HG03066 (cell line): ENCODE measurements around the gene PRDM11.

Experiments
- ATAC-seq: cut with Tn5 transposase; IDR thresholded peaks from one replicate; pipeline ENCODE4 v1.9.1; 2021; ENCODE audit warnings: low read depth; ENCODE audit not compliant: unreplicated experiment

The PRDM11 gene

DNA sequence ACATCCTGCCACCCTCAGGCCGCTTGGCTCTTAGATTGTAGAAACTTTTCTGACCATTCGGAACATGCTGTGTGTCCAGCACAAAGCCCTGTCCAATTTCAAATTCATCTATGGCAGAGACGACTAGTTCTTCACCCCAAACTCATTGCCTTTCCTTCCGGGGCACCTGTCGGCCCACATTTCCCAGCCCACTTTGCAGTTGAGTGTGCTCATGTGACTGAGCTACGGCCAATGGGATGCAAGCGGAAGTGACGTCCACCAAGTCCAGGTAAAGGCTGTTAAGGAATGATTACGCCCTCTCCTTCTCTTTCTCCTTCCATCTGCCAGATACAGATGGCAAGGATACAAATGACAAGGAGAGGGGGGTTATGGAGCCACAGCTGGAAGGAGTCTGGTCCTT is 107.2 kb downstream of the PRDM11 start:
- no peak for ATAC-seq

DNA sequence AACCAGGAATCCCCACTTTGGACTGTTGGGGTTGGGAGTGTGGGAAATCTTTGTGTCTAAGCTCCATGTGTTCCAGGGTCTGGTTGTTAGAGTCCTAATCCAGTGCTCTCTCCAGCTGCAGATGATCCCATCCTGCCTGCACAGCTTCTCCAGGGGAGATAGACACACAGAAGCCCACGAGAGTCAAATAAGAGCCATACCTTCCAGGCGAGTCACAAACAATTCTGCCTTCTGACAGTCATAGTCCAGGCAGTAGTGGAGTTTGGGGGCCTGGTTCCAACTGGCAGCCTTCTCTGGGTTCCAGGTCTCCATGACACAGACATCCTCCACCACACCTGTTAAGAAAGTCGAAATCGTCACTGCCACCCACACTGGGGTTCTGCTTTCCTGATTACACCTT is 107.6 kb downstream of the PRDM11 start:
- no peak for ATAC-seq

DNA sequence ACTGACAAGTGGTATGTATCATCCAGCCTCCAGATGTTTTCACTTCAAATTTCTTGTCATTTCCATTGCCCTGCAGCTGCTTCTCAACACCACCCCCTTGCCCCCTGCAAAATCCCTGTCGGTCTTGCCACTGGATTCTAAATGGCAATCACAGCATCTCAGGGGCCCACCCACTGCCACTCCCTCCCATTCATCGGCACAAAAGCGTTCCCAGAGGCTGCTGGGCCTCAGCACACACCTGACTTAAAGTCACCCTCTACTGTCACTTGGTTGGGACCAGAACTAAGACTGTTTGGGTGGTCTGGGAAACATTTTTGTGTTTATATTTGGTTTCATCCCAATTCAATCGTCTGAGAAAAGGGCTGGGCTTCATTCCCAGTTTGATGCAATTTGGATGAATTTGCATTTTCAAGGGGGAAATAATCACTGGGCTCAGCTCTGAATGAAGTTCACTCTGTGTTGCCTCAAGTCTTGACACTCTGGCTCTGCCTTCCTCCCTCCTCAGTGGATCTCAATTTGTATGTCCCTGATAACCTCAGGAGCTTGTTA is 112.6 kb downstream of the PRDM11 start:
- ATAC-seq, result no peak

DNA sequence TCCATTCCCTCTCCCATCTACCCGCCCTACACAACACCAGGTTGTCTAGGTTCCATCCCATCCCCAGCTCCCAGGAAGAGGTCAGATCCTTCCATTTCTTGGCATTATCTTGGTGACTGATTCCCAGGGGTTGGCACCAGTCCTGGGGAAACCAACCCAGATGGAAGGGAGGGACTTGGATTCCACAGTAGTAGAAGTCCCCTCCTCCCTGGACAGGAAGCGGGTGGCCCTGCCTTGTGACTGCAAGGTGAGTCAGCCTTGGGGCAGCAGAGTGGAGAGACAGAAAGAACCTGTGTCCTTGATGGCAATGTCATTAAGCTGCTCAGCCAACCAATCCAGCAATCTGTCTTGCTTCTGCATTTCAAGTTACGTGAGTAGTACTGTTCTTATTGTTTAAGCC is 113.2 kb downstream of the PRDM11 start:
- no peak for ATAC-seq

DNA sequence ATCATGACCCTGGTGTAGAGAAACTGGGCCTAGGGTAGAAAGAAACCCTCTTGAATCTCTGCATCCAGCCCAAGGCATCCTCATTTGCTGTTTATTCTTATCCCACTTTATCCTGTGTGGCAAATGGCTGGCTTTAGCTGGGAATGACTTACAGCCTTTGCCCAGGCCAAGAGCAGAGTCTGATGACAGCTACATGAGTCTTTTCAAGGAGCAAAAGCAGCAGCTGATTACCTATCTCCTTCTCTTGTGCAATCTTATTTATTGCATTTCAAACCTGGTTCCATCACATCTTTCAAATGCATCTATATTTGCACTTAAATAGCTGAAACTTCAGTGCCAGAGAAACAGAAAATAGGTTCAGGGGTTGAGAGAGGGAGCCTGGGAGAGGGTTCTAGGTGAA is 113.6 kb downstream of the PRDM11 start:
- ATAC-seq, result no peak

DNA sequence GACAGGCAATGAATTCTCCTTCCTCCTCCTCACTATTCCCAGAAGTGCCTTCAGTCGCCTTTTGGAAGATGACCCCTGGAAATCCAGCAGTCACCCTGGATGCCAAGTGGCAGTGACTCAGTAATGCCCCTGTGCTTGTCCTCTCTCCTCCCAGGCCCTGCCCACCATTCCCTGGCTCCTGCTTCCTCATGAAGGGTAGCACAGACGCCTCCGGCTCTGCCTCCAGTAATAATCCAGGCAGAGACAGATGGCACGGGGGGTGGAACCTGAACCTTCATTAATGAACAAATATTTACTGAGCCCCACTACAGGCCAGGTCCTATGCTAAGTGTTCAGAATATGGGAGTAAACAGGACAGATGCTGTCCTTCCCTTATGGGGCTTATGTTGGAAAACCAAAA is 116.5 kb downstream of the PRDM11 start:
- ATAC-seq, result no peak

DNA sequence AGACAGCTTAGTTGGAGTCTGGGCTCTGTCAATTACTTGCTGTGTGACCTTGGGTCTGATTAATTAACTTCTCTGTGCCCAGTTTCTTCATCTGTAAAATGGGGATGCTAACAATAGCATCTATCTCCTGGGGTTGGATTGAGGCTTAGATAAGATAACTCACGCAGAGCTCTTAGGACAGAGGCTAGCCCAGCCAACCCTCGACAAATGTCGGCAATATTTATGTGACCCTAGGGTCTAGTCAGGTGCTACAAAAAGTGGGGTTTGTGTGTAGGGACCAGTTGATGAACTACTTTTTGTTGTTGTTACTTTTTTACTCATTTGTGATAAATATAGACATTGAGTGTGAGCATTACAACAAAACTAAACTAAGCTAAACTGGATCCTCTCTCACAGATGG is 117.3 kb downstream of the PRDM11 start:
- ATAC-seq, result no peak

DNA sequence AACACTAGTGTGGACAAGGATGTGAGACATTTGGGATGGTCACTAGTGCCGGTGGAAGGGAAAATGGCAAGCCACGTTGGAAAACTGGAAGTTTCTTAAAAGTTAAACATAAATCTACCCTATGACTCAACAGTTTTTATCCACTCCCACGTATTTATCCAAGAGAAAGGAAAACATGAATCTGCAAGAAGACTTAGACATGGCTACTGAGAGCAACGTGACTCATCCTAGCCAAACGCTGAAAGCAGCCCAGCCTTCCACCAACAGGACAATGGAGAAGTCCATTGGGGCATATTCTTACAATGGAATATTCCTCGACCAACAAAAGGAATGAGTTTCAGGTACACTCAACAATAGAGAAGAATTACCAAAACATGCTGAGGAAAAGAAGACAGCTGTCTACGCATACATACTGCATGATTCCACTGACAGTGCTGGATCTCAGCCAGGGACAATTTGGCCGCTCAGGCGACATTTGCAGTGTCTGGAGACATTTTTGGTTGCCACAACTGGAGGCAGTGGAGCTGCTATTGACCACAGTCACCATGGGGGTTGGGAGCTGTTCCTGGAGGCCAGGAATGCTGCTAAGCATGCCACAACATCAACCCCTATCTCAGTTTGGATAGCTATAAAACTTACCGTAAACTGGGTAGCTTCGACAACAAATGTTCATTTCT is 118.5 kb downstream of the PRDM11 start:
- no peak for ATAC-seq

DNA sequence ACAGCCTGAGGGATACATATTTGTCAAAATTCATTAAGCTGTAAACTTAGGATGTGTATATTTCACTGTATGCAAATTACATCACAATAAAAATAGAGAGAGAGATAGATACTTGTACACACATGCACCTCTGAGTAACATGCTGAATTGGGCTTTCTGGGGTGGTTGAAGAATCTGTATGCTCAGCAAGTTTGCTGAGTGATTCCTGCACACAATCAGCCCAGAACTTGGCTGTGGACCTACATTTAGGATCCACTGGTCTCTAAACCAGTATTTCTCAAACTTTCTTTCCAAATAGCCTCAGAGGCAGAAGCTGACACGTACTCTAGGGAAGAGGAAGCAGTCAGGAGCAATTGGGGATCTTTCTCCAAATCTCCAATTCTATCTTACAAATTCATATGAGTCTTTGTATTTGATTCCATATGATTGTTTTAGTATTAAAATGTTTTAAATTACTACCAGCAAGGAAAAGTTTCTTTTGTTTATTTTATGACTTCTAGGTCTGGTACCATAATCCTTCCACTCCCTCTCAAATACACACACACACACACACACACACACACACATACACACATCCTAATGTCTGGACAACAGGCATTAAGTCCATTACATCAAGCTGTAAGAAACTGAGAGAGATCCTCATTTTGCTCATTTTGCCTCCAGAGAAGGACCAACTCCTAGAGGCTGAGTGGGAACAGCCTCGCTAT is 119.7 kb downstream of the PRDM11 start:
- ATAC-seq, result no peak

DNA sequence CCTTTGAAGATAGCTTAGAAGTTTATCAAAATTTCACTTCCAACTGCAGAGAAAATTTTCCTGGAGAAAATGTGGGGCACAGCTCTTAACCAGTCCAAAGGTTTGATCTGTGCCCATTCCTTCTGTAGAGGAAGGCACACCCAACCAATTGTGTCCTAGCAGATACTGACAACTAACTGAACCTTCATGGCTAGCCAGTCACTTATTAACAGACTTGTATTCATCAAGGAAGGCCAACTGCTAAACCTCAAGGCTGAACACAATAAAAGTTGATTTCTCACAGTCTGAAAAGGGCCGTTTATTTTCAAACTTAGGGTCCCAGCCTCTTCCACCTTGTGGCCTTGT is 120.2 kb downstream of the PRDM11 start:
- no peak for ATAC-seq

DNA sequence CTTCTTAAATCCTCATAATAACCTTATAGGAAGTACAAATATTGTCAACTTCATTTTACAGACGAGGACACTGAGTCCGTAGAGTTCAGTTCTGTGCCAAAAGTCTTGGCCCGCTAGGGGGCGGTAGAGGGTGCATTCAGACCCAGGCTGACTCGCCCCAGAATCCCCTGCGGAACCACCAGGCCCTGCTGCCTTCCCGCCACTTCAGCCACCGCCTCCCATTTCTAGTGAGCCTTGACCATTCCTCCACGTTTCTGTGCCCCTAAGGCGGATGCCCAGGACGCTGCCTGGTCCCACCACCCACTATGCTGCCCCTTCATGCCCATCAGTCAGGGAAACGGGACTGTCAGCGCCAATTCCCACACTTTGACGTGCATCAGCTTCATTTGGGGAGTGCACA is 120.6 kb downstream of the PRDM11 start:
- no peak for ATAC-seq

DNA sequence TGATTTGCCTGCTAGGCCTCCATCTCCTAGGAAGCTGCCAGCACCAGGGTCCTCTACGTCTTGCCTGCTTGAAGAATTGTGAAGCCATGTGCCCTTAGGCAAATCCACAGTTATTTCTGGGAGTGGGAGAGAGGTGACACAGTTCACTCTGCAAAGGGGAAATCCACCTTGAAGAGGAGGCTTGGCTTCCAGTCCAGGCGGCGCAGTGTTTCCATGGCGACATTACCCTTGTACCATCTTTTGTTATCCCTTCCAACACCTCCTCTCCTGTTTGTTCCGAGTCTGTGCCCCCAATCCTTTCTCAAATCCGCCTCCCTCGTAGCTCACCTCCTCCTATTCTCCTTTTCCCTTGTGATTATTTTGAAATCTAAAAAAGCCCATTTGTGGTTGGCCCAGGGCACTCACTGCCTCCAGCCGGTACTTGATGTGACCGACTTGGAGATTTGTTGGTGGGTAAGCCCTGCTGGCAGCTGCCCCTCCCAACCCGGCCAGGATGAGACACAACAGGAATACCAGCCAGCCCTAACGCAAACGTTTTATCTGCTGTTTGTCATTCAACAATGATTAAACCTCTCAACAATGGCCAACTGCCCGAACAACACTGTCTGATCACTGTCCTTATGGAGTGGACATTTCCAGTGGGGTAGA is 121.3 kb downstream of the PRDM11 start:
- no peak for ATAC-seq

DNA sequence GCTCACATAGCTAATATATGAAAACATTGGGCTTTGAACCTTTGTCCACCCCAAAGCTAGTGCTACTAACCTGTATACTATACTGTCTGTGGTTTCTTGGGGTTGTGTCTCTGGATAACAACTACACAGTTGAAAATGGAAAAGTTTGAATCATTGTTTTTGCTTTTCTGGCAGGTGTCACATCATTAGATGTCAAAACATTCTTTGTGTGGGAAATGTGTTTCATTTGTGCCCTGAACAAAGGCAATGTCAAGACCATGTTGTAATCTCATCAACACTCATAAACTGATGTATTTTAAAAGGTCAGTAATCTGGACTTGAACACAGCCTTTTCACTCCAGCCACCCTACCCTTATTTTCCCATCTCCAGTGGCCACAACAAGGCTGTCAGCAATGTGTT is 123.2 kb downstream of the PRDM11 start:
- ATAC-seq, result no peak

DNA sequence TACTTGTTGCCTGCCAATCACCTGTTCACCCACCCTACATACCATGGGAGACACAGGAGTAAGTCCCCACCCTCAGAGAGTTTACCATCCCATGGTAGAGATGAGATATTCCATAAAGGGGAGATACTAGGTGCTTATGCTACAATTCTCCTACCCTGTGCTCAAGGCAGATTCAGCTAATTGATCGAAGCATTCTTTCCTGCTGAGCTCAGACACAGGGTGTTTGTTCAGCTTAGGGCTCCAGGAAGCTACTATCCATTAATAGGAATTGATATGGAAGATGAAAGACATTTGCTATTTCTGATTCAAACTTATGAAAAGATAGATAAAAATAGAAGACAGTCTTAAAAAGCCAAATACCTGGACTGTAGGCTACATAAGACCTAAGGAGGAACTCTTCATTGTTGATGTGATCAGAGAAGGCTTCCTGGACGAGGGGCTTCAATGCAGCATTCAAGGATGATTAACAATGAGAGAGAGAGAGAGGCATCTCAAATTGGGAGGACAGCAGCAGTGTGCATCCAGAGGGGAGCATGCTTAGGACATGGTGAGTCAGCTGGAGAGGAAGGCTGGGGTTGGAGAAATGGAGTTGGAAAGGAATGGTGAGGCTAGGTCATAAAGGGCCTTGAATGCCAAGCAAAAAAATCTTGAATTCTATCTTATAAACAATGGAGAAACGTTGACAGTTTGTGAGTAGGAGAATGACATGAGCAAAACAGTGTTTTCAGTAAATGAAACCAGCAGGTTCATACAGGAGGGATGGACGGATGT is 124.7 kb downstream of the PRDM11 start:
- ATAC-seq, result no peak

DNA sequence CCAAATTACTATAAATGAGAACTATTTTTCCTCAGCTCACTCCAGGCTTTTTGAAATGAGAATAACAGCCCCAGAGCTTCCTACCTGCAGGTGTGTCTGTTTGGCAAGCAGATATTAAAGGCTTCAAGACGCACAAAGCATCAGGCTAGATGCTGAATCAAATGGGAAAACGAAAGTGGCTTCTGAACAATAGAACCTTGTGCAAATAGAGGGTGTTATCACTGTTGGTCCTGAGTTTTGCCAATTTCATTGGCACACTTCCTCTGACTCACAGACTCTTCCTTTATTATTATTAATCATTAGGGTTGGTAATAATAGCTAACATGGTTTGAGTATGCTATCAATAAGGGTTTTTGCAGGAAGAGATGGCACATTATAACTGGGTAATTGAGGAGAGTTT is 126.3 kb downstream of the PRDM11 start:
- ATAC-seq, result no peak

DNA sequence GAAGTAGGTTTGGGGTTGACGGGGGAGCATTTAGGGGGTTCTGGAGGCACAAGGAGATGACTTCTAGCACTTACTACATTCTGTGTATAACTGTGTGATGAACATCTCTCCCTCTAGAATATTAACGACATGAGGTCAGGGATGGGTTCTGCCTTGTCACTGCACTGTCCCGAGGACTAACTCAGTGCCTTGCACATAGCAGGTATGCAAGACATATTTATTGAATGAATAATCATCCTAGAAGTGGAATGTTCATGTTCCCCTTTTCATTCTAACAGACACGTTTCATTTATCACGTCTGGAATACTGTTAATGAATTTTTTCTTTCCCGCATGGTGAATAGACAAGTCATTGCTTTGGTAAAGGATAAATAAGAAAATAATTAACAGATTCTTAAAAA is 127.1 kb downstream of the PRDM11 start:
- ATAC-seq, result no peak

DNA sequence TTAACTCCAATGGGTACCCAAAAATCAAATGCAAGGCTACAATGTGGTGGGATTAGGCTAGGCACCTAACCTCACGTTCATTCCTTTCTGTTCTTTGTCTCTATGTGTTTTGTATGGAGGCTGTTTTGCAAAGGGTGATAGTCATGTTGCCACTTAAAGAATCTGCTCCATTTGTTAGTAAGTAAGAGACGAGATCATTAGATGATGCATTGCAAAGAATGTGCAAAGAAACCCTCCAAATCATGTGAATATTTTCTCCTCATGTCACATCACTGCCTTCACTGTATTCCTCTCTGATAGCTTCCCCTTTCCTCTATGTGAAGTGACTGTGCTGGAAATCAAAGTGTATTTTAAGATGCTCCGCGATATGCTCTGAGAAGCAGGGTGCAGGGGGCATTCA is 127.8 kb downstream of the PRDM11 start:
- no peak for ATAC-seq

DNA sequence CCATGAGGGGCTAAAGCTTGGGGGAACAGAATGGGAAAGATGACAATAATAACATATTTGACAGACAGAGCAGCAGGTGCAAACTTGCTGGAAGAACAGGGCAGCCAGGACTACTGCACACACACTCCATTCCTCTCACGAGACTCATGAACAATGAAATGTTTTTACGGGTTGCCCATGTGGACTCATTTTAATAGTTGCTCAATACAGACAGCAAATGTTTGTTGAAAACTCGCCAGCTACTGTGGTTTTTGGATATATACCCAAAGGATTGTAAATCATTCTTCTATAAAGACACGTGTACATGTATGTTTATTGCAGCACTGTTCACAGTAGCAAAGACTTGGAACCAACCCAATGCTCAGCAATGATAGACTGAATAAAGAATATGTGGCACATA is 129.4 kb downstream of the PRDM11 start:
- no peak for ATAC-seq

DNA sequence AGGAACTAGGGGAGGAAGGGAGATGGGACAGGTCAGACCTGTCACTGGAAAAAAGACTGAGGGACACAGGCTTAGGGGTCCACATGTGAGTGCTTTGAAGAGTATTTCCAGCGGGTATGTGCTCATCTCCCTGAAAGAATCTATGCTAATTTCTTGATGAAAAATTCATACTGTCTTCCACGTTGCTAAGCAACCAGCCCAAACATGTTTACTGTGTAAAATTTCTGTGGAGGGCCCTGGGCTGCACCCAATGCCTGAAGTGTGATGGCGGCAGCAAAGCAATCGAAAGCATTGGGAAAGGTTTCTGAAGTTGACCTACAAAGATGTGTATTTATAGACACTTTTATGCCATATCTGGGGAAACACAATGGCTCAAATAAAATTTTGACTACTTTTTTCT is 132.3 kb downstream of the PRDM11 start:
- ATAC-seq, result no peak

DNA sequence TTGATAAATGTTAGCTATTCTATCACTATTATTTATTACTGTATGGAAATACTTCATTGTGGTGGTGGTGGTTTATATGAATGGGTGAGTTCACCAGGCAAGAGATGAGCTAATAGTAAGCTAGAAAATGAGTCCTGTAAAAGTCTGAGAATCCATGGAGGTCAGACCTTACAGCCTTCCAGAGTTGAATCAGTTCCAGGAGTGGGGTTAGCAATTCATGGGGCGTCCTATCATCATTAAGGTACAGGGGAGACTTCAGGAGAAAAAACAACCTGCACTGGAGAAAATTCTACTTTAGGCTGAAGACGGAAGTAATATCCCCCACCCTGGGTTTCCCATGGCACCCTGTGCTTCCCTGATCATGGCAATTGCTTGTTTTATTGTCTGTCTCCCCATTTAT is 133.2 kb downstream of the PRDM11 start:
- no peak for ATAC-seq

DNA sequence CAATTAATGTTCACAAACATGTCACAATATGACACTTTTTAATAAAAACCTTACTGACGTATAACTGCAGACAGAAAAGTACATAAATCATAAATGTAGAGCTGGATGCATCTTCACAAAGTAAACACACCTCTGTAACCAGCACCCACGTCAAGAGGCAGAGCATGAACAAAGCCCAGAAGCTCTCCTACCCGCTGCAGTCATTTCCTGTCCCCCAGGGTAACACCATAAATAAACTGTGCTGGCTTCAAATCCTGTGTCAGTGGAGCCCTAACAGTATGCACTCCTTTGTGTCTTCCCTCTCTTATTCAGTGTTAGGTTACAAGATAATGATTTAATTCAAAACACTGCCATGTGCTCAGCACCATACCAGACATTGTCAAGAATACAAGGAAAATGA is 134.0 kb downstream of the PRDM11 start:
- ATAC-seq, result no peak
